HG02798 (cell line): ENCODE measurements around the gene GMPS.
"Not testable (repeated sequence)": the region's sequence is repeated elsewhere in the genome, so short reads cannot be mapped to it uniquely, and the experiment has no call there.

Experiments
- ATAC-seq: cut with Tn5 transposase; IDR thresholded peaks from one replicate; pipeline ENCODE4 v1.9.1; 2021; ENCODE audit warnings: mild to moderate bottlenecking; ENCODE audit not compliant: unreplicated experiment, poor library complexity

GMPS gene

DNA sequence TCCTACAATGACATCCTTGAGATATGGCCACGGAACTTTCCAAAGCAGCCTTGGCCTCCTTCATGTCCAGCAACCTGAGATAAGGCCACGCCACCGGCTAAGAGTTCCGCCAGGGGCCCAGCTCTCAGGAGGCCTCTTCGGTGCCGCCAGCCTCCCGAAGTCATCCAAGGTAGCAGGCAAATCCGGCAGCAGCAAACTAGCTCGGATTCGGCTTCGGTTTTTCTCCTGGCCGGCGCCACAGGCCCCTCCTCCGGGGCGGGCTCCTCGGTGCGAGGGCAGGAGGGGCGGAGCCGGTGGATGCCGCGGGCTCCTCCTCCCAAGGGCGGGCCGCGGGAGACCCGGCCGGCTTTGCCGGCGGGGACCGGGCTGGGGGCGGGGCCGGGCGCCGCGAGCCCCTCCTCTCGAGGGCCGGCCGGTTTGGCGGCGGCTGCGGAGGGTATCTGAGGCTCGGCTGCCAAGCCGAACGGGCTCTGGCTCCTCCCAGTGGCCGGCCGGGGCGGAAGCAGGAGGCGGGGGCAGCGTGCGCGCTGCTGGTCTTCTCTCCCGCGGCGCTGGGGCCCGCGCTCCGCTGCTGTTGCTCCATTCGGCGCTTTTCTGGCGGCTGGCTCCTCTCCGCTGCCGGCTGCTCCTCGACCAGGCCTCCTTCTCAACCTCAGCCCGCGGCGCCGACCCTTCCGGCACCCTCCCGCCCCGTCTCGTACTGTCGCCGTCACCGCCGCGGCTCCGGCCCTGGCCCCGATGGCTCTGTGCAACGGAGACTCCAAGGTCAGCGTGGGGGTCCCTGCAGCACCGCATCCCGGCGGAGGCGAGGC is at the start of gene GMPS:
GMPS (plus strand) TSS at position 518 of the 812 bp plus-strand sequence; CDS start at position 739, 221 bp downstream.
- ATAC-seq = peak; percentile 93

DNA sequence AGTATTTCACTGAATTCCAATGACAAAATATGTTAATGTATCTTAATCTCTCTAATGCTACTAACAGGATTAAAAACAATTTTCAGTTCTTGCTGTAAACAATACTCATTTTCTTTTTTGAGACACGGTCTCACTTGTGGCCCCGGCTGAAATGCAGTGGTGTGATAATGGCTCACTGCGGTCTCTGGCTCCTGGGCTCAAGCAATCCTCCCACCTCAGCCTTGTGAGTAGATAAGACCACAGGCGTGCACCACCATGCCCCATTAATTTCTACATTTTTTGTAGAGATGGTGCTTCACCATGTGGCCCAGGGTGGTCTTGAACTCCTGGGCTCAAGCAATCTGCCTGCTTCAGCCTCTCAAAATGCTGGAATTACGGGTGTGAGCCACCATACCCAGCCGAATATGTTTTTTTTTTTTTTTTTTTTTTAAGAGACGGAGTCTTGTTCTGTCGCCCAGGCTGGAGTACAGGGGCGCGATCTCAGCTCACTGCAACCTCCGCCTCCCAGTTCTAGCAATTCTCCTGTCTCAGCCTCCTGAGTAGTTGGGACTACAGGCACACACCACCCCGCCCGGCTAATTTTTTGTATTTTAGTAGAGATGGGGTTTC is 41.9 kb upstream of the GMPS start:
- ATAC-seq = not testable (repeated sequence)

DNA sequence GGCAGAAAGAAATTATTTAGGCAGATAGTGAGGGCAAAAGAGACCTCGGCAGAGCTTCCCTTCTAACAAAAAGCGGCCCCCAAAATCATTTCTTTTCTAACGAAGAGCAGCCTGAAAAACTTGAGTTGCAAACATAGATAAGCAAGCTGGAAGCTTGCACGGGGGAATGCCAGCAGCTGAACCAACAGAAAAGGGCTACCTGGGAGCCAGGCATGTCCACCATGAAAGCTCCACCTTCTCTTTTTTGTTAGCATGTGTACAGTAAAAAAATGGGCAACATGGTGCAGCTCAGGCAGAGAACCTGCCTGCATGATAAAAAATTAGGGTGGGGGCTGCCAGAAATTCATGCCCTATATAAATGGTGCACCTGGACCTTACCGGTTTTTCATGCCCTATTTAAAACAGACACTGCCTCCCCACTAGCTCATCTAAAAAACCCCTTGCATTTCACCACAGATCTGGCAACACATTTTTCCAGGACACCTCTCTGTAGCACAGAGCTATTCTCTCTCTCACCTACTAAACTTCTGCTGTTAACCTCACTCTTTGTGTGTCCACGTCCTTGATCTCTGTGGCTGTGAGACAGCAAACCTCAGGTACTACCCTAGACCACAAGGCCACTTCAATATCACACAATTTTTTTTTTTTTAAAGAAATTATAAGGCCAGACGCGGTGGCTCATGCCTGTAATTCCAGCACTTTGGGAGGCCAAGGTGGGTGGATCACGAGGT is 34.9 kb upstream of the GMPS start:
- no peak for ATAC-seq

DNA sequence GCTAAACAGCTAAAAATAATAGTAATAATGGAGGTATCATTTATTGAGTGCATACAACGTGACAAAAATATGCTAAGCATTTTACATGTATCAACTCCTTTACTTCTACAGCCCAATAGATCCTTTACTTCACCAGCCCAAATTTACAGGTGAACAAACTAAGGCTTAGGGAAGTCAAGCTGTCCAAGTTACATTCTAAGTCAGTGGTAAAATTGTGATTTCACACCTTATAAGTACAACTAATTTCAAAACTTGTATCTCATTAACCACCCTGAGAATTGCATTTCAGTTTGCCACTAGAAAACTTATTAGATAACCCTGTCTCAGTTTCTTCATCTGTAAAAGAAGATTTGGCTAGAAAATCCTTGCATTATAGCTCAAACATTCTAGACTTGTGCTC is 26.9 kb upstream of the GMPS start:
- peak; percentile 65 for ATAC-seq

DNA sequence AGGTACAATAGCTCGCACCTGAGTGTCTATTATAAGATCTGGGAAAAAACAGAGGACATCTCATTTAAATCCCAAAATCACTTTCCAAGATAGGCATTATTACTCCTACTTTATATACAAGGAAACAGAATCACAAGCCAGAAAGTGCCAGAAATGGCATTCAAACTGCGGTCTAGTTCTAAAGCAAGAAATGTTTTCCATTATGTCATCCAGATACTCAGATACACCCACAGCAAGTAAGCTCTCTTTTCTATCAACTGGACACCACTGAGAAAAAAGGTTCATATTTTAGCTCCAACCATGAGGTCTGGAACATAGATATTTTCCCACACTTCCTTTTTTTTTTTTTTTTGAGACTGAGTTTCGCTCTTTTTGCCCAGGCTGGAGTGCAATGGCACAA is 24.3 kb upstream of the GMPS start:
- peak; percentile 39 for ATAC-seq

DNA sequence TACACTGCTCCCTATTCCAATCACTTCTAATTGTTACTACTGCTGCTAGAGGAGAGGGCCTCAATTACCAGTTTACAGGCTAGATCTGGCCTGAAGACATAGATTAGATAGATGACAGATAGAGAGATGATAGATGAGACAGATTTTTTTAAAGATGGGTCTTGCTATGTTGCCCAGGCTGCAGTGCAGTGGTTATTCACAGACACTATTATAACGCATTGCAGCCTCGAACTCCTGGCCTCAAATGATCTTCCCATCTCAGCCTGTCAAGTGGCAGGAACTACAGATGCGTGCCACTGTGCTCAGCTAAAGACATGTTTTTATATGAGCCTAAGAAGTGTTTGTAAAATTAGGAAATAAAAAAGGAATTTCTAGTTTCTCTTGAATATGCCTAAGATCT is 22.5 kb upstream of the GMPS start:
- no peak for ATAC-seq

DNA sequence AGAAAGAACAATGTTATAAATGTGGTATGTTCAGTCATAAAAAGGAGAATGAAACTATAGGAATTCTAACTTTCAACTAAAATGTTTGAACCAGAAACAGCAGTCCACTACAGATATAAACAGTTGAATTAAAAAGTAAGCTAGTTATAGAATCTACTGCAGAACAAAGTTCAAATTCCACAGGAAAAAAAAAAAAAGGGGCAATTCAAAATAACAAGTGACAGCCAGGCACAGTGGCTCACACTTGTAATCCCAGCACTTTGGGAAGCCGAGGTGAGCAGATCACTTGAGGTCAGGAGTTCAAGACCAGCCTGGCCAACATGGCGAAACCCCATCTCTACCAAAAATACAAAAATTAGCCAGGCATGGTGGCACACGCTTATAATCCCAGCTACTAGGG is 21.0 kb upstream of the GMPS start:
- ATAC-seq = not testable (repeated sequence)

DNA sequence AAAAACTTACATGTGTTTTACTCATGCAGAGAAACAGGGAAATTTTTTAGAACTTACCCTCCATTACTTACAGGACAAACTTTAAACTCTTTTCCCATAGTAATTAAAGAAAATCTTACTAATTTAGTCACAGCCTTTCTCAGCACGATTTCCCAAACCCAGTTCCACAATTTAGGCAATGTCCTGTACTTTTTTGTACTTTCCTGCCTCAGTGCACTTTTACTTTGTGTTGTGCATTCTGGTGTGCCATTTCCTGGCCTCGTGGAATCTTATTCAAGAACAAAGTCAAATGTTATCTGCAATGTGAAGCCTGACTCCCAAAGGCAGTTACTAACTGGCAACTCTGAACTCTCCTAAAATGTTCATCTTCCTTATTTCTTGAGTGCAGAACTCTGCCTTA is 18.1 kb upstream of the GMPS start:
- no peak for ATAC-seq

DNA sequence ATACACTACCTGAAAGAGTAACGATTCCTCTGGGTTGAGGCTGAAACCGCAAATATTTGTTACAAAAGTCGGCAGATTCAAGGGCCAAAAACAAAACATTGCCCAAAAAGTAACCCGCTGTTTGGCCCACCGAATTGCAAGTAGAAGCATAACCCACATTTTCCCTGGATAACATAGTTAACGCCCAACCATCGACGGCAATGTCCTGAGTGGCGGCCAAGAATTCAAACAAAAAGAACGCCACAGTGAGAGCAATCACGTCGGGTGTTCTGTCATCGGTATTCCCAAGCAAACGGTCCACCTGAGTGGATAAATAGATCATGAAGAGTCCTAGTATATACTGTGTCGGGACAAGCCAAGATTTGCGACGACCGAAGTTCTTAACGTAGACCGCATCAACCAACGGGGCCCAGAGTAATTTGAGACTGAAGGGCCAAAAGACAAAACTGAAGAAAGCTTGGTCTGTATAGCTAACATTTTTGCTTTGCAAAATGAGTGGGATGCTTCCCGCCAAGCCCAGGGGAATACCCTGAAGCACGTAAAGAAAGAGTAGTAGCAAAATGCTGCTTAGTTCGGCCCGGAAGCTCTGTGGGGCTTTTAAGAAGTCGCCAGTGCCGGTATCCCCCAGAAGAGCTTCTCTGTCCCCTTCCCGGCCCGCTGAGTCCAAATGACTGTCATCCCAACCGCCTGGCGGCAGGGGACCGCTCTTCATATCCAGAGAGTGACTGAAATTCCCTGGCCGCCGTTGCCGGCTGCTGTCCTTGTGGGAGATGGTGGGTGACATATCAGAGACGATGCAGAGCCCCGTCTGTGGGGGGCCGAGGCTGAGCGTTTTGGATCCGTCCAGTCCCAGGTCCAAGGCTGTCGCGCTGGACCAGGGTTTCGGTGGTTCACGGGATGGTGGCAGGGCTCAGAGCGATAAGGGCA is 17.0 kb upstream of the GMPS start:
- ATAC-seq = no peak

DNA sequence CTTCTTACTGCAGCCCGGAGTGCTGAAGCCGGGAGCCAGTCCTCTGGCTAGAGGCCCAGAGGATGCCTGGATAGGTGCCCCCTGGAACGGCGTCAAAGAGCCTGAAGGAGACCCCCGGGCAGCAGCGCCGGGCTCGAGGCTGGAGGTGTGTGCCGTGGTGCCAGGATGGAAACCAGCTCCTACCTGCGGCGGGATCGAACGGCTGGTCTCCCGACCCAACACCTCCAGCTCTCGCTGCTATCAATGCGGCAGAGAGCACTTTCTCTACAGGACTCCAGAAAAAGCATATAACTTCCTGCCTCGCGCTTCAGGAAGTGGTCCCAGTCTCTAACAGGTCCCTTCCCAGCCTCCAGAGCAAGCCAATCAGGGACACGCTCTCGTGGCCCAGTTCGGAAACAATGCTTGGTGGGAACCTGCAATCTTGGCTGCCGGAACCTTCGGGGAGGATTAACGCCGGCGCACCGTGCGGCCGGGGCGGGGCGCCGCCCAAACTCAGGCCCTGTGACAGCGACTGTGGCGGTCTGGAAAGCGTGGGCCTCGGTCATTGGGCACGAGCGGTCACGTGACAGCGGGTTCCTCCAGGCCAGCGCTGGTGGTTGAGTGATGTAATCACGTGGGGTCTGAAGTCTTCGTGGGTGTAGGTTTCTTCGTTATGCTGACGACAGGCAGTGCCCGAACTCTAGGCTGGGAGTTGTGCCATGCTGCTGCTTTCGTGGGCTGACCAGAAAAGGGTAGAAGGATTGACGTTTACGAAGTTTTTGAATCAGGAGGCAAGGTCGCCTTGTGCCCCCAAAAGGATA is 16.1 kb upstream of the GMPS start, which contains the start of gene SLC33A1:
SLC33A1 (minus strand) TSS at position 287 of the 800 bp plus-strand sequence. CDS start 430 bp downstream, outside the sequence.
- peak; percentile 94 for ATAC-seq

DNA sequence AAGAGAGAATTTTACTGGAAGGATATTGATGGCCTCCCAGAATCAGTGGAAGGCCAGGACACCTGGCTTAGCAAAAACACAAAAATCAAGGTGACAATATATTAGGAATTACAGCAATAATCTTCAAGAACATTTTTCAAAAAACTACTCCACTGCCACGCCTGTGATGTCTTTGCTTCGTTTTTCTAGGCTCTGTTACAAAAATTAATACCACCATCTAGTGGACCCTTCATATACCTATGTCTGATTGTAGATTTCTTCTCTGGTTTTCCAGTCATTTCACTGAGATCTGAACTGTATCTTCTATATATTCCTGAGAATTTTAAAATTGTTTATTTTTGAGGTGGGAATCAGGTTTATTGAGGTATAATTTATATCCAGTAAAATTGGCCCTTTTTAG is 10.6 kb upstream of the GMPS start:
- no peak for ATAC-seq

DNA sequence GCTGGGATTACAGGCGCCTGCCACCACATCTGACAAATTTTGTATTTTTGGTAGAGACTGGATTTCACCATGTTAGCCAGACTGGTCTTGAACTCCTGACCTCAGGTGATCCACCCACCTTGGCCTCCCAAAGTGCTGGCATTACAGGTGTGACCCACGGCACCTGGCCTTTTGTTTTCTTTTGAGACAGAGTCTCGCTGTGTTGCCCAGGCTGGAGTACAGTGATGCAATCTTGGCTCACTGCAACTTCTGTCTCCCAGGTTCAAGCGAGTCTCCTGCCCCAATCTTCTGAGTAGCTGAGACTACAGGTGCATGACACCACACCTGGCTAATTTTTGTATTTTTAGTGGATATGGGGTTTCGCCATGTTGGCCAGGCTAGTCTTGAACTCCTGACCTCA is 10.0 kb upstream of the GMPS start:
- ATAC-seq = not testable (repeated sequence)

DNA sequence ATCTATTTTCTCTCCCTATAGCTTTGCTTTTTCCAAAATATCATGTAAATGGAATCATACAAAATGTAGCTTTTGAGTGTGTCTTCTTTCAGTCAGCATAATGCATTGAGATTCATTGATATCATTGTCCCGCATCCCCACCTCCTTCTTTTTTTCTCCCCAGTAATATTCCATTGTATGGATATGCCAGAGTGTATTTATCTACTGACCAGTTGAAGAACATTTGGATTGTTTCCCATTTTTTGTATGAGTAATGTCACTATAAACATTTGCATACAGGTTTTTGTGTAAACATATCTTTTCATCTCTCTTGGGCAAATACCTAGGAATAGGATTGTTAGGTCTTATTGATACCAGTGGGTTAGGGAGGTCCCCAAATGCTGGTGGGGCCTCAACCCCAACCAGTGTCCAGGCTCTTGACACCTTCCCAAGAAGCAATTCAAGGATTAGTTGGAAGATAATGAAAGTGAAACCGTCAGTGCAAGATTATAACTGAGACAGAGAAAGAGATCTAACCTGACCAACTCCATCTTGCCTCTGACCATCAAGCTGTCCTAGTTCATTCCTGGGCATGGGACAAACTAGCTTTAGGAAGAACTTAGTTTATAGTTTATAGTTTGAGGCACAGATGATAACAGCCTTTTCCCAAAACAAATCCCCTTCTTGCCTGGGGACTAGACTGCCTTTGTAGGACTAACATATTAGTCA is 8.8 kb upstream of the GMPS start:
- no peak for ATAC-seq

DNA sequence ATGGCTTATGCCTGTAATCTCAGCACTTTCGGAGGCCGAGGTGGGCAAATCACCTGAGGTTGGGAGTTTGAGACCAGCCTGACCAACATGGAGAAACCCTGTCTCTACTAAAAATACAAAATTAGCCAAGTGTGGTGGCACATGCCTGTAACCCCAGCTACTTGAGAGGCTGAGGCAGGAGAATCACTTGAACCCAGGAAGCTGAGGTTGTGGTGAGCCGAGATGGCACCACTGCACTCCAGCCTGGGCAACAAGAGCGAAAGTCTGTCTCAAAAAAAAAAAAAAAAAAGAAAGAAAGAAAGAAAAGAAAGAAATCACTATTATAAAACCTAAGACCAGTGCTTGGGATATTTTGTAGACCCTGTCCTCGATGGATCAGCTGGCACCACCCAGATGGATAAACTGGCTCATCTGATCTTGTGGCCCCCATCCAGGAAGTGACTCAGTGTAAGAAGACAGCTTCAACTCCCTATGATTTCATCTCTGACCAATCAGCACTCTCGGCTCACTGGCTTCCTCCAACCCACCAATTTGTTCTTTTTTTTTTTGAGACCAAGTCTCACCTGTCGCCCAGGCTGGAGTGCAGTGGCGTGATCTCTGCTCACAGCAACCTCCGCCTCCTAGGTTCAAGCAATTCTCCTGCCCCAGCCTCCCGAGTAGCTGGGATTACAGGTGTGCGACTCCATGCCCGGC is 8.0 kb upstream of the GMPS start:
- ATAC-seq = not testable (repeated sequence)

DNA sequence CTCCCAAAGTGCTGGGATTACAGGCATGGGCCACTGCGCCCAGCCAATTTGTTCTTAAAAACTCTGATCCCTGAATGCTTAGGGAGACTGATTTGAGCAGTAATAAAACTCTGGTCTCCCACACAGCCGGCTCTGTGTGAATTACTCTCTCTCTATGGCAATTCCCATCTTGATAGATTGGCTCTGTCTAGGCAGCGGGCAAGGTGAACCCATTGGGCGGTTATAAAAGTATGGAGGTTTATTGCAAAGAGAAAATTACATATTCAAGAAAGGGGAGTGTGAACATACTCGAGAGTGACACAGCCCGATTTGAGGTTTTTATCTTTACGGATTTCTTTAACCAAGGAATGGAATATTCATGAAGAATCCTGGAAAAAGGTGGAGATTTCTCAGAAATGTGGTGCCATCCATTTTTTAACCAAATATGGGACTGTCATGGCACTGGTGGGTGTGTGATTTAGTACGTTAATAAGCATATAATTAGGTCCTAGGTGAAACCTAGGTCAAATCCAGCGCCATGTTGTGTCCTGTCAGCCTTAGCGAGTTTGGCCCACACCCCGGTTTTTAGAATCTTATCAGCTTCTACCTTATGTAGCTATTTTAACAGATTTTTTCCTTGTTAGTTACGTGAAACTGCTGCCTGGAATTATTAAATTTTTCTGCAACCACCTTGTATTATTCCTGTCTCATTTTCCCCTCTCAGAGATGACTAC is 7.2 kb upstream of the GMPS start:
- no peak for ATAC-seq

DNA sequence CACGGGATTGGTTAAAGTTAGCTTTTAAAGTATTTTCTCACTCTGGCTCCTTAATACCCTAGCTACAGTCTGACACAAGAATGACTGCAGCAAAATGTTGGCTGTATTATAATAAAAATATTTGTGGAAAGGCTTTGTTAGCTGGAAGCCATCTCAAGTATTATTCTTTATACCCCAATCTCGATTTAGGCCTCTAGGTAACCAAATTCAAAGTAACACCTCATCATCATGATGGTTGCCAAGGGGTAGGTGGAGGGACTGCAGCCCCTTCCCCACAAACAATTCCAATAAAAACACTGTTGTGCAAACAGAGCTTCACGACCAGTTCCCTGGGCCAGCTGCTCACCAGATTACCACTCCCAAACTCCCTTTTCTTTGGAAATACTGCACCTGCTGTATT is 759 bp upstream of the GMPS start:
- no peak for ATAC-seq

DNA sequence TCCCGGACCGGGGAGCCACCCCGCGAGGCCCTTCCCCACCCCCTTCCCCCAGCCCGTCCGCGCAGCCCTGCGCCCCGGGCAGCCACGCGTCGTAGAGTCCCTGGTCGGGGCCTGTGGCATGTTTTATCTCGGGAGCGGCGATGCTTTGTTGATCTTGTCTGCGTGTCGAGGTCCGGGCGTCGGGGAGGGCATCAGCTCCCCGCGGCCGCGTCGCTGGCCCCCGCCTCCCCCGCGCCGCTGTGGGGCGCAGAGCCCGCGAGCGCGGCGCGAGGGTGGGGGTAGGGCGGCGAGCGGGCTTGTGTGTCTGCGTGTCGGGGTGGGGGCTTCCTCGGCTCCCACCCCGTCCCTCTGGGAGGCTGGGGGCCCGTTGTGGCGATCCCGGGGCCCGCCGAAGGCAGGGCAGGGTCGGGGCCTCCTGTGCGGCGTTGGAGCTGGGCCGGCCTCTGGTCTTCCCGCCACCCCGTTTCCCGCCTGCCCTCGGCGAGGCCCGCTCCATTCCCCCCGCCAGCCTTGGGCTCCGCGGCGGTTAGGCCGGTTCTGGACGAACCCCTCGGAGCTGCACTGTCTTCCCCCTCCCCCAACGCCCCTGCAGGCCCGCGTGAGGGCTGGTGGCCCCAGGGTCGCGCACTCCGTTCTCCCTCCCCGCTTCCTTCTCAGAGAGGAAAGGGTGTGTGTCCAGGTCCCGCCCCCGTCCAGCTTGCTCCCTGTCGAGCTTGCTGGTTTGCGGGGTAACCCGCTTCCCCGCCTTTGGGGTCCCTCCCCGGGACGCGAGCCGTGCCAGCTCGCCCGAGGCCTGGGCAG is 695 bp downstream of the GMPS start:
- peak; percentile 23 for ATAC-seq
